GM19397 (cell line): ENCODE measurements around the gene POU6F1.

Source experiments
- ATAC-seq: cut with Tn5 transposase; IDR thresholded peaks from one replicate; pipeline ENCODE4 v1.9.1; 2021; ENCODE audit warnings: mild to moderate bottlenecking, moderate library complexity; ENCODE audit not compliant: unreplicated experiment

POU6F1 gene

GRCh38 chr12:51199366-51199945 is 18.4 kb downstream of the POU6F1 start:
- ATAC-seq = no peak

DNA sequence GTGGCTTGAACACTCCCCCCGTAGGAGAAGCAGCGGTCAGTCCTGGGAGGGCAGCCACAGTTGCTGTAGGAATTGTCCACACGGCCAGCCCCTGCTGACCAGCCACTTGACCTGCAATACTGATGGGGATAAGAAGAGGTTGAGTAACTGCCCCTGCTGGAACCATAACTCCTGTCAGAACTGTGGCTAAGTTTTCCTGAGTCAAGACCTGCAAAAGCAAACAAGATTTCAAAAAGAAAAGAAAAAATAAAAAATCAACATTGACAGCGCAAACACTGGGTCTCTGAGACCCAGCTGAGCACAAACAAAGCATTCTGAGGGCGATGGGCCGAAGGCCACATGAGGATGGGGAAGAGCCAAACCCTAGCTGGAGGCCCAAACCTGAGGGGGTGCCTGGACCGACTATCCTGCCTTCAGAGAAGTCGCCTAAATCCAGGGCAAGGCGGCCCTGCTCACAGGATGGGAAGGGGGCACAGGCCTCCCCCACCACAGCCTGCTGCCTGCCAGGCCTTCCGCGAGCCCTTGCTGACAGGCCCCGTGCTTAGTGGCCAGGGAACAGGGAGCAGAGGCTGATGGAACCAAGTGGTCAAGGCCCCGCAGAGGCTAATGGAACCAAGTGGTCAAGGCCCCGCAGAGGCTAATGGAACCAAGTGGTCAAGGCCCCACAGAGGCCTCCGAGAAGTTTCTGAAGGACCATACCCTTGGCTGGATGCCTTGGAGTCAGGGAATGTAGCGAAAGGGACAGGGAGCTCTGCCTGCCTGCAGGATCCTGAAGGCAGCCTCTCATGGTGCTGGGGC is 19.1 kb downstream of the POU6F1 start:
- ATAC-seq = no peak

DNA sequence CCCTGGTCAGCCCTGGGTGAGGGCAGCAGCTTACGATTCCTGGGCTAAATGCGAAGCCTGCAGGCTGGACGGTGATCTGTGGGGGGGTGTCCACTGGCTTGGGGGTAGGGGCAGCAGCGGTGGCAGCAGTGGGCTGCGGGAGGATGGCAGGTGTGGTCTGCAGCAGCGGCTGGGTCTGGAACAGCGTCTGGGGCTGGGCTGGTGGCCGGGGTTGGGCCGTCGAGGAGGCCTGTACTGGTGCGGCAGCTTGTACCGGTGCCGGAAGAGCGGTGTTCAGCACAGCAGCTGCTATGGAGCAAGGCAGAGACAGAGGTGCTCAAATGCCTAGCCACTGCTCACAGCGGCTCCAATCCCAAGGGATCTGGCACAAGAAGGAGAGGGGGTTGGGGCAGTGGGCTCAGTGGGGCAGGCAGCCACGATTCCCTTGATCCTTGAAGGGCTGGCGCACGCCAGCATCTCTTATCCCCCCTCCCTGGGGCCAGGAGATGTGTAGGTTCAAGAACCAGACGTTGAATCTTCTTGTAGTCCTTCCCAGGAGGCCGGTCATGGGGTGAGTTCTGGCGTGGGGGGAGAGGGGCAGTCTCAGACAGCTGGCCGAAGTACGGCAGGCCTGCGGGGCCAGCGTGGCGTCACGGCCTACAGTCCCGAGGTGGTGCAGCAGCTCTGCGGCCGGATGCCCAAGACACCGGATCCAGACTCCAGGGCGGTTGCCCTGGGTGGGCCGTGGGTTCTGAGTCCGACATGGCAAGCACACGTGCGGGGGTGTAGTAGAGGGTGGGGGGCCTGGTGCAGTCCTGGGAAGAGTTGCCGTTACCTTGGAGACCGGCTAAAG is 19.9 kb downstream of the POU6F1 start:
- no peak for ATAC-seq

DNA sequence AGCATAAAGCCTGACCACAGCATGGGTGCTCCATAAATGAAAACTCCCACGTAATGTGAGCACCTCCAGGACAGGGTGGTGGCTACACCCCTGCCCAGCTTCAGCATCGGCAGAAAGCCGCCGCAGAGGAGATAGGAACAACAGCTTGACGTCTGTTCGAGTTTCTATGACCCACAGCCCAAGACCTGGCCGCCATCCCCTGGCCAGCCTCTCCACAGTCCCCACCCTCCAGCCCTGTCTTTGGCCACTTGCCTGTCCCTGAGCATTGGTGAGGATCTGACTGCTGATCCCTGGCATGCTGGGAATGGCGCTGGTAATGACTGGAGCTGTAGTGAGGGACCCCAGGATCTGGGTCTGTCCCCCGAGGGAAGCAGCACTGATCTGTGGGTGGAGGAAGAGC is 21.3 kb downstream of the POU6F1 start:
- ATAC-seq = no peak

DNA sequence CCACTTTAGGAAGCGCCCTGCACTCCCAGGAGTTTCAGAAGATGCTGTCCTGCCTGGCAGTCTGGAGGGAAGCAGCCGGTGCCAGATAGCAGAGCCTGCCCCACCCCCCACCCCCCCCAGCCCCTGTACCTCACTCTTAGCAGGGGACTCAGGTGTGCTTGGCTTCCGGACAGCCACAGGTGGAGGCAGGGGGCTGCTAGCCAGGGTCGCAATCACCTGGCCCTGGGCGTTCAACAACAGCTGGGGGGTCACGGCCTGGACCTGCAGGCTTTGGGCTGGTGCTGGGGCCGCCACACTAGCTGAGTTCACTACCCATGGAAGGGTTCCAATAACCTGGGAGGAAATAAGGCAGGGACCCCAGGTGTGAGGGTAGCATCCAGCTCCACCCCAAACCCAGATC is 22.0 kb downstream of the POU6F1 start:
- ATAC-seq = no peak

DNA sequence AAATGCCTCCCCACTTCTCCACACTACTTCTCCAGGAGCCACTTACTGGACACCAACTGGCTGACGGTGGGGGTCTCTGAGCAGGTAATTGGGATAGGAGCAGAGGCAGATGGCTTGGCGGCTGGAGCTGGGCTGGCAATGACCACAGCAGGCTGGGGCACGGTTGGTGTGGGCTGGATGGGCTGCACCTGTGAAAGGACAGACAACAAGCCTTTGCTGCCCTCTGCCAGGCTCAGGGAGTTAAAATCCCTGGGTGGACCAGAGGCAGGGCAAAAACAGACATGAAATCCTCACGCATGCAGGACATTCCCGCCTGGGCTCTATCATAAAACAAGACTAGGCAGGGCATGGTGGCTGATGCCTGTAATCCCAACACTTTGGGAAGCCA is 25.6 kb downstream of the POU6F1 start:
- ATAC-seq = no peak

GRCh38 chr12:51191516-51192283 is 26.2 kb downstream of the POU6F1 start:
- no peak for ATAC-seq

DNA sequence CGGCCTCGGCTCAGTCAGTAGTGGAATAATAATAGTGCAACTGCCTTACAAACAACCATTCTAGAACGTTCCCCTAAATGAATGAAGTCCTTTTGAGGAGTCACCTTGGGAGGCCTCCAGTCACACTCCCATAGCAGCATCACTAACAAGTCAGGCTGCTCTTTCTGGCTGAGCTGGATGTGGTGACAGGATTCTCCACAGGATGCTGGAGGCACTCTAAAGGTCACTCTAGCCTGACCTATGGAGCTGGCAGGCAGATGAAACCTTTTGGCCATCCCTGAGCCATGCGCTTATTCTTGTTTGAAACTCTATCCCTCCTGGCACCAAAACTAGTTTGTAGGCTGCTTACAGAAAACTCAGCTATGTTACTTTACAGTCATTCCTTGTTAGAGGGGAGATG is 27.0 kb downstream of the POU6F1 start:
- ATAC-seq = no peak

DNA sequence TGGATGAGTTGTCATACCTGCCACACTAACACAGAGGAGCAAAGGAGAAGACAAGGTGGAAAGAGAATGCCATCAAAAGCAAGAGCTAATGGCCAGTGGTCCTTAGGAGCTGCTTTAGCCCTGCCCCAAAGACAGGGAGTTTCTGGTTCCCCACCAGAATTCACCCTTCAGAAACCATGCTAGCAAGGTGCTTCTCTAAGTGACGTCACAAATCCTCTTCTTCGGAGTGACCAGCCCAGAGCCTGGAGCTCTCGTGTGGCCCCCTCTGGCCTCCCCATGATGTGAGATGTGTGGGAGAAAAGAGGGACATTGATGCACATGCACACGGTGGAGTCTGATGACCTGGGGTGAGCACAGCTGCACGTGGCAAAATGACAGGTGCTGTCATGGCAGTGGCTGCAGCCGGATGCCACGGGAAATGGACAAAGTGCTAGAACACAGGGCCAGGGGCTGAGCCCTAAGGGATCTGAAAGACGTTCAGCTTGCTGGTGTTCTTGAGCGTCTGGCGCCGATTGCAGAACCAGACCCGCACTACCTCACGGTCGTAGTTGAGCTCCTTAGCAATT is 28.0 kb downstream of the POU6F1 start:
- no peak for ATAC-seq

- peak; percentile 53 for ATAC-seq
These were observed 29.4 kb downstream of the POU6F1 start for GRCh38 chr12:51188359-51189051.

GRCh38 chr12:51187370-51187987 is 30.4 kb downstream of the POU6F1 start:
- ATAC-seq = no peak

DNA sequence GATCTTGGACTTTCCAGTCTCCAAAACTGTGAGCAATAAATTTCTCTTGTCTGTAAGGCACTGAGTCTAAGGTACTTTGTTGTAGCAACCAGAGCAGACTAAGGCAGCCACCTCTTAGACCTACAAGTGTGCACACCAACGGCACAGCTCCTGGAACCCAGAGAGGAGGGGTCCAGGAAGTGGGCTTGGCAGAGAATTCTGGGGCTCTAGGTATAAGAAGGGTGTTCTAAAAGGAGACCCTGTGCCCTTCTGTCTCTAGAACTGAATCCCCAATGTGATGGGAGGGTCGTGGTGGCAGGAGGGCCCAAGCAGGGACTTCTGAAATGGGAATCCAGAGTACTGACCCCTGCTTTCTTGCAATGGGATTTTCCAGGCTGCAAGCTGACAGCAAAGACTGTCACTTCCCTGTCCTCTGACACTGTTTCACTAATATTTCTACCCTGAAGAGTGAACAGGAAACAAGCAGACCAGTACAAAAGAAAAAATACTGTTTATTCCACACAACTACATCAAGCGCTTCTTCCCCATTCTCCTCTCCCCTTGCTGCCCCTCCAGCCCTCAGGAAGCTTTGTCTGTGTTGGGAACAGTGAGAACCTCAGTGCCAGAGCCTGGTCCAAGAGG is 31.3 kb downstream of the POU6F1 start:
- no peak for ATAC-seq

- no peak for ATAC-seq
These were observed 32.6 kb downstream of the POU6F1 start for GRCh38 chr12:51185171-51185717.

- no peak for ATAC-seq
These were observed 34.0 kb downstream of the POU6F1 start for GRCh38 chr12:51183816-51184215.

- no peak for ATAC-seq
These were observed 34.5 kb downstream of the POU6F1 start for GRCh38 chr12:51183349-51183748.

DNA sequence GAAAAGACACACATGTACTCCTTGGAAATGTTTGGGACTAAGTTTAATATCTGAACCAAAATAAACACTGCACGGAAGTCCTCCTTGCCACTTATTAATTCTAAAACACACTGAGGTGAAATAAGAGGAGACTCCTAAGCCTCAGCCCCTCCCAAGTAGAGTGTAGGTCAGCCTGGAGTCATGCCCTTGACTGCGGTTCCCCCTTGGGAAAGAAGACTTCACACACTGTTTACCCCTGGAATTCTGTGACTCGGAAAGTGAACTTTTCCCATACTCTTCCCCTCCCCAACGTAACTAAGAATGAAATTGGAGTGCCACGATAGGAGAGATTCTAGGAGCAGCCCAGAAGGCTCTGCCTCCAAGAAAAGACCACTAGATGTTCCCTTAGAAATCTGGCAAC is 36.3 kb downstream of the POU6F1 start:
- ATAC-seq = no peak

- ATAC-seq = no peak
These were observed 40.0 kb downstream of the POU6F1 start for GRCh38 chr12:51177897-51178296.

DNA sequence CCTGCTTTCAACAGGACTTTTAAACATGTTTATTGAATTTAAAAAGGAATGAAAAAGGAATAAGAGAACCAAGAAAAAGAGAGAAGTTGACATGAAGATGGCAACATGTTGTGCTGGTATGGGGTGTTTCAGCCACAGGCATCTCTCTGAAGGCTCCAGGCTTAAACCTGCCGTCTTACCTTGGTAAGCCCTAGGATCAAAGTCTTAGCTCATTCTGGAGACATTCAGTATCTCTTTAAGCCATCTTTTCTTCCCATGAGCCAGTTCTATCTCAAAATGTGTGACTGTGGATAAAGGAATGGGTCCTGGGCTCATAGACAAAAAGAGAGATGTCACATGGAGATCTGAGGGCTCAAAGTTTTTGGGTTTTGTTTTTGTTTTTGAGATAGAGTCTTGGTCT is 43.4 kb downstream of the POU6F1 start:
- ATAC-seq = no peak
